Measurements from ENCODE around the gene PTGES3. TPM values are rescaled to one million over a fixed set of nuclear protein-coding genes. Genes with fewer than 3 reads are reported as not detected.

The PTGES3 gene
- total and polyA plus RNA-seq, 2 experiments from 2014 or later: 334 to 442 TPM

DNA sequence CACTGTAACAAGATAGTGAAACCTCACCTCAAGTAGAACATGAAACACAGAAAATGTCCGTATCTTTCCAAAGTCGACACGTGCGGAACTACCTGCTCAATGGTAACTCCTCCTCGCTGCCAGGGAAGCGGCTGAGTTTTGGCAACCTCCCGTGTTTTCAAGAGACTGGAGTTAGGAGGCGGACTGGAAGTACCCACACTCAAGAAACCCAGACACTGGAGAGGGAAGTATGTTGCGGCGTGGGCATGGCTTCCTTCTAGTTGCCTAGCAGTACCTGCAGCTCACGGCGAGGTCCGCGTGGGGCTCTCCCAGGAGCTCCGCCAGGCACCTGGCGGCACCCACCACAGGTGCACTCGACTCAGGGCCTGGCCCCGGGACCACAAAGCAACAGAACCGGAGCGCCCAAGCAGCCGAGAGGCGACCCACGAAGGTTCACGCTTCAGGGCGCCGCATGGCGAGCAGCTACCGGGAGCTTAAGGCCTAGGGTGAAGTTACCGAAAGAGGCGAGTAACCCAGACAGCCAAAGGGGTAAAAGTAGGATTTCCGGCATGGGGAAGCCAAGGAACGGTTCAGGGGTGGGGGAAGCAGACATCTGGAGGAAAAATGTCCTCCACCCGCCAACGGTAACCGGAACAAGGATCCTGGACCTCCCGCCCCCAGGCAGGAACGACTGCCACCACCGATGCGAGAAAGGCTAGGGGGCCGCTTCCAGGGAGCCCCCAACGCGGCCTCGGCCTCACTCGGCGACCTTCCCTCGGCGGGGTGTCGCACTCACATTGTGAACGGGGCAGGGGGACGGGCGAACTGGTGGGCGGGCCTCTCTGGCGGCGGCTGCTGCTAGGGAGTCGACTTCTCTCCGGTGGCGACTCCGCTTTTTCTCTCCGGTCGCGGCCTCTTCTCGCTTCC, 608 bp downstream of the PTGES3 start:
- peak overlapping the region; percentile 99 for H3K27ac Mint-ChIP-seq
- peaks cover 17% of the 10 kb centered on the region for H3K4me1 Mint-ChIP-seq
- Histone ChIP-seq H3K9me2 (ENCODE audit: insufficient read depth) (no peaks in the 10 kb centered on the region), H2AFZ (no peak overlapping the region), H3K4me3 (peak overlapping the region; percentile 98), H3K27me3 (ENCODE audit: insufficient read depth) (no peaks in the 10 kb centered on the region), H3K36me3 (ENCODE audit: insufficient read depth) (peaks cover 3% of the 10 kb centered on the region; the same call in 1 of the 2 replicates), H3K79me2 (replicated peaks; ENCODE audit: insufficient read depth) (peaks cover 59% of the 10 kb centered on the region), H3K4me1 (ENCODE audit: insufficient read depth) (peaks cover 30% of the 10 kb centered on the region), H3K27ac (ENCODE audit: low read depth) (peak overlapping the region; percentile 100), H4K20me1 (replicated peaks; ENCODE audit: insufficient read depth) (peaks cover 39% of the 10 kb centered on the region), H3K4me2 (peak overlapping the region; percentile 94), H3F3A (replicated peaks; ENCODE audit: low read depth) (peaks cover 28% of the 10 kb centered on the region)
- TF ChIP-seq EZH2phosphoT487 (IDR thresholded peaks at IDR 0.05; ENCODE audit: unreplicated experiment): no peak
- TF ChIP-seq EZH2 (IDR thresholded peaks at IDR 0.05; ENCODE audit: low read depth, unreplicated experiment): no peak
- TF ChIP-seq POLR2AphosphoS5 (IDR thresholded peaks at IDR 0.05; ENCODE audit: low read depth): no peak; the same call in 1 of the 2 replicates
- TF ChIP-seq, protein P1, sequence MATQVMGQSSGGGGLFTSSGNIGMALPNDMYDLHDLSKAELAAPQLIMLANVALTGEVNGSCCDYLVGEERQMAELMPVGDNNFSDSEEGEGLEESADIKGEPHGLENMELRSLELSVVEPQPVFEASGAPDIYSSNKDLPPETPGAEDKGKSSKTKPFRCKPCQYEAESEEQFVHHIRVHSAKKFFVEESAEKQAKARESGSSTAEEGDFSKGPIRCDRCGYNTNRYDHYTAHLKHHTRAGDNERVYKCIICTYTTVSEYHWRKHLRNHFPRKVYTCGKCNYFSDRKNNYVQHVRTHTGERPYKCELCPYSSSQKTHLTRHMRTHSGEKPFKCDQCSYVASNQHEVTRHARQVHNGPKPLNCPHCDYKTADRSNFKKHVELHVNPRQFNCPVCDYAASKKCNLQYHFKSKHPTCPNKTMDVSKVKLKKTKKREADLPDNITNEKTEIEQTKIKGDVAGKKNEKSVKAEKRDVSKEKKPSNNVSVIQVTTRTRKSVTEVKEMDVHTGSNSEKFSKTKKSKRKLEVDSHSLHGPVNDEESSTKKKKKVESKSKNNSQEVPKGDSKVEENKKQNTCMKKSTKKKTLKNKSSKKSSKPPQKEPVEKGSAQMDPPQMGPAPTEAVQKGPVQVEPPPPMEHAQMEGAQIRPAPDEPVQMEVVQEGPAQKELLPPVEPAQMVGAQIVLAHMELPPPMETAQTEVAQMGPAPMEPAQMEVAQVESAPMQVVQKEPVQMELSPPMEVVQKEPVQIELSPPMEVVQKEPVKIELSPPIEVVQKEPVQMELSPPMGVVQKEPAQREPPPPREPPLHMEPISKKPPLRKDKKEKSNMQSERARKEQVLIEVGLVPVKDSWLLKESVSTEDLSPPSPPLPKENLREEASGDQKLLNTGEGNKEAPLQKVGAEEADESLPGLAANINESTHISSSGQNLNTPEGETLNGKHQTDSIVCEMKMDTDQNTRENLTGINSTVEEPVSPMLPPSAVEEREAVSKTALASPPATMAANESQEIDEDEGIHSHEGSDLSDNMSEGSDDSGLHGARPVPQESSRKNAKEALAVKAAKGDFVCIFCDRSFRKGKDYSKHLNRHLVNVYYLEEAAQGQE (IDR thresholded peaks at IDR 0.05; ENCODE audit: unreplicated experiment): no peak
- TF ChIP-seq, protein P2, sequence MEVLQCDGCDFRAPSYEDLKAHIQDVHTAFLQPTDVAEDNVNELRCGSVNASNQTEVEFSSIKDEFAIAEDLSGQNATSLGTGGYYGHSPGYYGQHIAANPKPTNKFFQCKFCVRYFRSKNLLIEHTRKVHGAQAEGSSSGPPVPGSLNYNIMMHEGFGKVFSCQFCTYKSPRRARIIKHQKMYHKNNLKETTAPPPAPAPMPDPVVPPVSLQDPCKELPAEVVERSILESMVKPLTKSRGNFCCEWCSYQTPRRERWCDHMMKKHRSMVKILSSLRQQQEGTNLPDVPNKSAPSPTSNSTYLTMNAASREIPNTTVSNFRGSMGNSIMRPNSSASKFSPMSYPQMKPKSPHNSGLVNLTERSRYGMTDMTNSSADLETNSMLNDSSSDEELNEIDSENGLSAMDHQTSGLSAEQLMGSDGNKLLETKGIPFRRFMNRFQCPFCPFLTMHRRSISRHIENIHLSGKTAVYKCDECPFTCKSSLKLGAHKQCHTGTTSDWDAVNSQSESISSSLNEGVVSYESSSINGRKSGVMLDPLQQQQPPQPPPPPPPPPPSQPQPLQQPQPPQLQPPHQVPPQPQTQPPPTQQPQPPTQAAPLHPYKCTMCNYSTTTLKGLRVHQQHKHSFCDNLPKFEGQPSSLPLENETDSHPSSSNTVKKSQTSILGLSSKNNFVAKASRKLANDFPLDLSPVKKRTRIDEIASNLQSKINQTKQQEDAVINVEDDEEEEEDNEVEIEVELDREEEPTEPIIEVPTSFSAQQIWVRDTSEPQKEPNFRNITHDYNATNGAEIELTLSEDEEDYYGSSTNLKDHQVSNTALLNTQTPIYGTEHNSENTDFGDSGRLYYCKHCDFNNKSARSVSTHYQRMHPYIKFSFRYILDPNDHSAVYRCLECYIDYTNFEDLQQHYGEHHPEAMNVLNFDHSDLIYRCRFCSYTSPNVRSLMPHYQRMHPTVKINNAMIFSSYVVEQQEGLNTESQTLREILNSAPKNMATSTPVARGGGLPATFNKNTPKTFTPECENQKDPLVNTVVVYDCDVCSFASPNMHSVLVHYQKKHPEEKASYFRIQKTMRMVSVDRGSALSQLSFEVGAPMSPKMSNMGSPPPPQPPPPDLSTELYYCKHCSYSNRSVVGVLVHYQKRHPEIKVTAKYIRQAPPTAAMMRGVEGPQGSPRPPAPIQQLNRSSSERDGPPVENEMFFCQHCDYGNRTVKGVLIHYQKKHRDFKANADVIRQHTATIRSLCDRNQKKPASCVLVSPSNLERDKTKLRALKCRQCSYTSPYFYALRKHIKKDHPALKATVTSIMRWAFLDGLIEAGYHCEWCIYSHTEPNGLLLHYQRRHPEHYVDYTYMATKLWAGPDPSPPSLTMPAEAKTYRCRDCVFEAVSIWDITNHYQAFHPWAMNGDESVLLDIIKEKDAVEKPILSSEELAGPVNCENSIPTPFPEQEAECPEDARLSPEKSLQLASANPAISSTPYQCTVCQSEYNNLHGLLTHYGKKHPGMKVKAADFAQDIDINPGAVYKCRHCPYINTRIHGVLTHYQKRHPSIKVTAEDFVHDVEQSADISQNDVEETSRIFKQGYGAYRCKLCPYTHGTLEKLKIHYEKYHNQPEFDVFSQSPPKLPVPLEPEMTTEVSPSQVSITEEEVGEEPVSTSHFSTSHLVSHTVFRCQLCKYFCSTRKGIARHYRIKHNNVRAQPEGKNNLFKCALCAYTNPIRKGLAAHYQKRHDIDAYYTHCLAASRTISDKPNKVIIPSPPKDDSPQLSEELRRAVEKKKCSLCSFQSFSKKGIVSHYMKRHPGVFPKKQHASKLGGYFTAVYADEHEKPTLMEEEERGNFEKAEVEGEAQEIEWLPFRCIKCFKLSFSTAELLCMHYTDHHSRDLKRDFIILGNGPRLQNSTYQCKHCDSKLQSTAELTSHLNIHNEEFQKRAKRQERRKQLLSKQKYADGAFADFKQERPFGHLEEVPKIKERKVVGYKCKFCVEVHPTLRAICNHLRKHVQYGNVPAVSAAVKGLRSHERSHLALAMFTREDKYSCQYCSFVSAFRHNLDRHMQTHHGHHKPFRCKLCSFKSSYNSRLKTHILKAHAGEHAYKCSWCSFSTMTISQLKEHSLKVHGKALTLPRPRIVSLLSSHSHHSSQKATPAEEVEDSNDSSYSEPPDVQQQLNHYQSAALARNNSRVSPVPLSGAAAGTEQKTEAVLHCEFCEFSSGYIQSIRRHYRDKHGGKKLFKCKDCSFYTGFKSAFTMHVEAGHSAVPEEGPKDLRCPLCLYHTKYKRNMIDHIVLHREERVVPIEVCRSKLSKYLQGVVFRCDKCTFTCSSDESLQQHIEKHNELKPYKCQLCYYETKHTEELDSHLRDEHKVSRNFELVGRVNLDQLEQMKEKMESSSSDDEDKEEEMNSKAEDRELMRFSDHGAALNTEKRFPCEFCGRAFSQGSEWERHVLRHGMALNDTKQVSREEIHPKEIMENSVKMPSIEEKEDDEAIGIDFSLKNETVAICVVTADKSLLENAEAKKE (CRISPR knock-in tag; IDR thresholded peaks at IDR 0.05): no peak
- TF ChIP-seq, protein P3, sequence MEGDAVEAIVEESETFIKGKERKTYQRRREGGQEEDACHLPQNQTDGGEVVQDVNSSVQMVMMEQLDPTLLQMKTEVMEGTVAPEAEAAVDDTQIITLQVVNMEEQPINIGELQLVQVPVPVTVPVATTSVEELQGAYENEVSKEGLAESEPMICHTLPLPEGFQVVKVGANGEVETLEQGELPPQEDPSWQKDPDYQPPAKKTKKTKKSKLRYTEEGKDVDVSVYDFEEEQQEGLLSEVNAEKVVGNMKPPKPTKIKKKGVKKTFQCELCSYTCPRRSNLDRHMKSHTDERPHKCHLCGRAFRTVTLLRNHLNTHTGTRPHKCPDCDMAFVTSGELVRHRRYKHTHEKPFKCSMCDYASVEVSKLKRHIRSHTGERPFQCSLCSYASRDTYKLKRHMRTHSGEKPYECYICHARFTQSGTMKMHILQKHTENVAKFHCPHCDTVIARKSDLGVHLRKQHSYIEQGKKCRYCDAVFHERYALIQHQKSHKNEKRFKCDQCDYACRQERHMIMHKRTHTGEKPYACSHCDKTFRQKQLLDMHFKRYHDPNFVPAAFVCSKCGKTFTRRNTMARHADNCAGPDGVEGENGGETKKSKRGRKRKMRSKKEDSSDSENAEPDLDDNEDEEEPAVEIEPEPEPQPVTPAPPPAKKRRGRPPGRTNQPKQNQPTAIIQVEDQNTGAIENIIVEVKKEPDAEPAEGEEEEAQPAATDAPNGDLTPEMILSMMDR (conservative IDR thresholded peaks at IDR 0.05; ENCODE audit: low read depth in 2 of 2): no peak
- no peak for TF ChIP-seq STAT1 (IDR thresholded peaks at IDR 0.05; ENCODE audit: unreplicated experiment)
- no peak for TF ChIP-seq NANOG (IDR thresholded peaks at IDR 0.05; ENCODE audit: borderline replicate concordance)
- TF ChIP-seq ZNF114 (CRISPR knock-in tag; IDR thresholded peaks at IDR 0.05): no peak
- no peak for TF ChIP-seq ZNF331 (CRISPR knock-in tag; IDR thresholded peaks at IDR 0.05; ENCODE audit: low read depth)
- TF ChIP-seq JUNB (IDR thresholded peaks at IDR 0.05; ENCODE audit: unreplicated experiment): no peak
- TF ChIP-seq, protein P4, sequence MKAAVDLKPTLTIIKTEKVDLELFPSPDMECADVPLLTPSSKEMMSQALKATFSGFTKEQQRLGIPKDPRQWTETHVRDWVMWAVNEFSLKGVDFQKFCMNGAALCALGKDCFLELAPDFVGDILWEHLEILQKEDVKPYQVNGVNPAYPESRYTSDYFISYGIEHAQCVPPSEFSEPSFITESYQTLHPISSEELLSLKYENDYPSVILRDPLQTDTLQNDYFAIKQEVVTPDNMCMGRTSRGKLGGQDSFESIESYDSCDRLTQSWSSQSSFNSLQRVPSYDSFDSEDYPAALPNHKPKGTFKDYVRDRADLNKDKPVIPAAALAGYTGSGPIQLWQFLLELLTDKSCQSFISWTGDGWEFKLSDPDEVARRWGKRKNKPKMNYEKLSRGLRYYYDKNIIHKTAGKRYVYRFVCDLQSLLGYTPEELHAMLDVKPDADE (IDR thresholded peaks at IDR 0.05): no peak
- TF ChIP-seq CREB1 (CRISPR knock-in tag; IDR thresholded peaks at IDR 0.05; ENCODE audit: low read depth): no peak
- DNase-seq (ENCODE audit: low spot score) (no peak), ATAC-seq (peak; percentile 39)
- peaks cover 44% of the 10 kb centered on the region for H3K36me3 Mint-ChIP-seq (ENCODE audit: low read depth)
- H3K27me3 Mint-ChIP-seq (ENCODE audit: insufficient read depth, low read depth, poor library complexity): peaks cover 28% of the 10 kb centered on the region
- H3K9me3 Mint-ChIP-seq: peaks cover 3% of the 10 kb centered on the region; the same call in 1 of the 3 replicates
- peak overlapping the region; percentile 100 for H3K4me3 Mint-ChIP-seq

All from GM23338 (cell line).